Smooth muscle cell (in vitro differentiated cells): ENCODE measurements around the gene SFXN5. TPM values are rescaled to one million over a fixed set of nuclear protein-coding genes. Genes with fewer than 3 reads are reported as not detected.

Experiments
- DNase-seq: peaks from one replicate; lab custom pipeline; 2025; ENCODE audit not compliant: unreplicated experiment; lab: John Stamatoyannopoulos, UW
- H2AFZ ChIP-seq: fragments of 200-600 bp; sonication (generic); 2 replicates; pipeline ENCODE4 v1.6.0; 2016; ENCODE audit warnings: antibody characterized with exemption, low read depth, mild to moderate bottlenecking
- H3F3A ChIP-seq: fragments of 200-600 bp; sonication (generic); 2 replicates; pipeline ENCODE4 v1.6.0; 2017; ENCODE audit warnings: antibody characterized with exemption, low read depth
- H3K27ac ChIP-seq: fragments of 200-600 bp; sonication (generic); 2 replicates; pipeline ENCODE4 v1.5.1; 2016; ENCODE audit warnings: low read depth, mild to moderate bottlenecking
- H3K27me3 ChIP-seq: fragments of 200-600 bp; sonication (generic); 2 replicates; pipeline ENCODE4 v1.6.1; 2016; ENCODE audit warnings: low read depth, mild to moderate bottlenecking
- H3K36me3 ChIP-seq: fragments of 200-600 bp; sonication (generic); 2 replicates; pipeline ENCODE4 v1.5.1; 2016; ENCODE audit warnings: low read depth
- H3K4me1 ChIP-seq: fragments of 200-600 bp; sonication (generic); 2 replicates; pipeline ENCODE4 v1.5.1; 2016; ENCODE audit warnings: low read depth
- H3K4me2 ChIP-seq: fragments of 200-600 bp; sonication (generic); 2 replicates; pipeline ENCODE4 v1.6.0; 2016; ENCODE audit warnings: mild to moderate bottlenecking
- H3K4me3 ChIP-seq: fragments of 200-600 bp; sonication (generic); 2 replicates; pipeline ENCODE4 v1.5.1; 2016; ENCODE audit warnings: mild to moderate bottlenecking
- H3K79me2 ChIP-seq: fragments of 200-600 bp; sonication (generic); 2 replicates; pipeline ENCODE4 v1.6.0; 2016; ENCODE audit warnings: low read depth, mild to moderate bottlenecking
- H3K9ac ChIP-seq: fragments of 200-600 bp; sonication (generic); 2 replicates; pipeline ENCODE4 v1.6.0; 2016; ENCODE audit warnings: low read depth
- H3K9me3 ChIP-seq: fragments of 200-600 bp; sonication (generic); replicated peaks from 2 replicates; pipeline ENCODE4 v1.5.1; 2016; ENCODE audit warnings: low read depth
- H4K20me1 ChIP-seq: fragments of 200-600 bp; sonication (generic); 2 replicates; pipeline ENCODE4 v1.6.0; 2016; ENCODE audit warnings: low read depth
- CTCF ChIP-seq: fragments of 200-600 bp; sonication (generic); IDR thresholded peaks from 2 replicates; pipeline ENCODE4 v1.5.1; 2017; ENCODE audit warnings: borderline replicate concordance, mild to moderate bottlenecking, antibody characterized with exemption; ENCODE audit not compliant: insufficient read depth, poor library complexity, severe bottlenecking
- WGBS: methylation state at CpG from one replicate; pipeline ENCODE4 v1.1.7; 2016; ENCODE audit warnings: low lambda C conversion rate; 5-methylcytosine and 5-hydroxymethylcytosine counted together
- polyA plus RNA-seq: library from polyadenylated mRNA; unstranded; fragments of >200 nt; fragmentation: Nextera tagmentation; extraction: Ambion mirVana; gene quantifications from 2 replicates; pipeline ENCODE4 v1.2.1, GENCODE V29; 2016
- total RNA-seq: library from RNA; depleted of rRNA; stranded (reverse); fragments of >200 nt; gene quantifications from 2 replicates; pipeline ENCODE4 v1.2.3, GENCODE V29; 2014

Gene SFXN5
- total and polyA plus RNA-seq, 2 experiments from 2014 or later = 6.9 to 8.3 TPM

- WGBS = 95% methylated on average over 9 of the region's 9 CpGs
- Histone ChIP-seq H3K27ac (no peak overlapping the region), H3K4me1 (no peaks in the 10 kb centered on the region), H3K36me3 (no peaks in the 10 kb centered on the region), H3K9me3 (no peaks in the 10 kb centered on the region), H4K20me1 (peaks cover 83% of the 10 kb centered on the region), H3K9ac (no peak overlapping the region), H3K79me2 (peaks cover 19% of the 10 kb centered on the region), H3K27me3 (no peaks in the 10 kb centered on the region), H2AFZ (no peak overlapping the region), H3K4me2 (no peak overlapping the region), H3F3A (no peaks in the 10 kb centered on the region), H3K4me3 (no peak overlapping the region)
- DNase-seq = no peak
- no peak for TF ChIP-seq CTCF
Observed at GRCh38 chr2:73079636-73080035, 8.1 kb upstream of the SFXN5 start.

- Histone ChIP-seq H3F3A (no peaks in the 10 kb centered on the region), H2AFZ (no peak overlapping the region), H3K27me3 (no peaks in the 10 kb centered on the region), H3K4me2 (no peak overlapping the region), H3K4me3 (no peak overlapping the region), H3K9me3 (no peaks in the 10 kb centered on the region), H3K9ac (no peak overlapping the region), H3K79me2 (peaks cover 10% of the 10 kb centered on the region), H4K20me1 (peaks cover 74% of the 10 kb centered on the region), H3K36me3 (no peaks in the 10 kb centered on the region), H3K4me1 (no peaks in the 10 kb centered on the region), H3K27ac (no peak overlapping the region)
- TF ChIP-seq CTCF = no peak
- DNase-seq = no peak
- WGBS = 96% methylated on average over 13 of the region's 13 CpGs
Observed at GRCh38 chr2:73078457-73079411, 7.2 kb upstream of the SFXN5 start.

- Histone ChIP-seq H3K79me2 (peaks cover 4% of the 10 kb centered on the region), H2AFZ (no peak overlapping the region), H3K27ac (no peak overlapping the region), H3K9ac (no peak overlapping the region), H3F3A (peaks cover 3% of the 10 kb centered on the region), H3K9me3 (no peaks in the 10 kb centered on the region), H3K4me3 (no peak overlapping the region), H3K27me3 (no peaks in the 10 kb centered on the region), H3K4me2 (no peak overlapping the region), H3K36me3 (no peaks in the 10 kb centered on the region), H3K4me1 (no peaks in the 10 kb centered on the region), H4K20me1 (peaks cover 60% of the 10 kb centered on the region)
- no peak for DNase-seq
- no peak for TF ChIP-seq CTCF
- WGBS = 79% methylated on average over 1 of the region's 1 CpG
Observed at GRCh38 chr2:73077424-73077795, 5.9 kb upstream of the SFXN5 start.
